Measurements from ENCODE around the gene ARL6IP6.
"Not testable (repeated sequence)": the region's sequence is repeated elsewhere in the genome, so short reads cannot be mapped to it uniquely, and the experiment has no call there.

Gene ARL6IP6

GRCh38 chr2:152743002-152743401 lies 24.6 kb downstream of the ARL6IP6 start:
- Mint-ChIP-seq H3K27ac (no peak overlapping the region), H3K4me3 (no peak overlapping the region), H3K36me3 (ENCODE audit: low read depth) (peaks cover 36% of the 10 kb centered on the region), H3K9me3 (no peaks in the 10 kb centered on the region), H3K4me1 (ENCODE audit: low read depth) (no peaks in the 10 kb centered on the region), H3K27me3 (no peaks in the 10 kb centered on the region)

- peaks cover 39% of the 10 kb centered on the region for H3K36me3 Mint-ChIP-seq (ENCODE audit: low read depth)
- H3K4me3 Mint-ChIP-seq; H3K27me3 Mint-ChIP-seq; H3K27ac Mint-ChIP-seq; H3K9me3 Mint-ChIP-seq; H3K4me1 Mint-ChIP-seq (ENCODE audit: low read depth): not testable (repeated sequence)
Observed at GRCh38 chr2:152747751-152748150, 29.3 kb downstream of the ARL6IP6 start.

- peaks cover 45% of the 10 kb centered on the region for H3K36me3 Mint-ChIP-seq (ENCODE audit: low read depth)
- no peaks in the 10 kb centered on the region for H3K27me3 Mint-ChIP-seq
- no peak overlapping the region for H3K27ac Mint-ChIP-seq
- no peak overlapping the region for H3K4me3 Mint-ChIP-seq
- H3K9me3 Mint-ChIP-seq, result no peaks in the 10 kb centered on the region
- no peaks in the 10 kb centered on the region for H3K4me1 Mint-ChIP-seq (ENCODE audit: low read depth)
Observed at GRCh38 chr2:152755029-152755428, 36.6 kb downstream of the ARL6IP6 start.

GRCh38 chr2:152759290-152760072 lies 41.1 kb downstream of the ARL6IP6 start:
- Mint-ChIP-seq H3K9me3 (no peaks in the 10 kb centered on the region), H3K4me3 (no peak overlapping the region), H3K4me1 (ENCODE audit: low read depth) (no peaks in the 10 kb centered on the region), H3K27ac (no peak overlapping the region), H3K36me3 (ENCODE audit: low read depth) (peaks cover 30% of the 10 kb centered on the region), H3K27me3 (no peaks in the 10 kb centered on the region)

GRCh38 chr2:152761214-152761613 lies 42.8 kb downstream of the ARL6IP6 start:
- H3K27ac Mint-ChIP-seq, result no peak overlapping the region
- H3K27me3 Mint-ChIP-seq, result no peaks in the 10 kb centered on the region
- no peaks in the 10 kb centered on the region for H3K4me1 Mint-ChIP-seq (ENCODE audit: low read depth)
- H3K36me3 Mint-ChIP-seq (ENCODE audit: low read depth), result peaks cover 20% of the 10 kb centered on the region
- no peak overlapping the region for H3K4me3 Mint-ChIP-seq
- no peaks in the 10 kb centered on the region for H3K9me3 Mint-ChIP-seq

- no peak overlapping the region for H3K4me3 Mint-ChIP-seq
Observed at GRCh38 chr2:152762202-152762601, 43.8 kb downstream of the ARL6IP6 start.

GRCh38 chr2:152763208-152763607 lies 44.8 kb downstream of the ARL6IP6 start:
- not testable (repeated sequence) for H3K9me3 Mint-ChIP-seq; H3K27me3 Mint-ChIP-seq; H3K27ac Mint-ChIP-seq; H3K4me1 Mint-ChIP-seq (ENCODE audit: low read depth); H3K4me3 Mint-ChIP-seq
- peaks cover 13% of the 10 kb centered on the region for H3K36me3 Mint-ChIP-seq (ENCODE audit: low read depth)

More at GRCh38 chr2:152762202-152762601, 43.8 kb downstream of the ARL6IP6 start:
- Mint-ChIP-seq H3K36me3 (ENCODE audit: low read depth) (peaks cover 13% of the 10 kb centered on the region), H3K27me3 (no peaks in the 10 kb centered on the region), H3K27ac (no peak overlapping the region), H3K4me1 (ENCODE audit: low read depth) (no peaks in the 10 kb centered on the region), H3K9me3 (no peaks in the 10 kb centered on the region)

GRCh38 chr2:152763651-152764050 lies 45.2 kb downstream of the ARL6IP6 start:
- no peaks in the 10 kb centered on the region for H3K9me3 Mint-ChIP-seq
- no peaks in the 10 kb centered on the region for H3K4me1 Mint-ChIP-seq (ENCODE audit: low read depth)
- peaks cover 13% of the 10 kb centered on the region for H3K36me3 Mint-ChIP-seq (ENCODE audit: low read depth)
- no peaks in the 10 kb centered on the region for H3K27me3 Mint-ChIP-seq
- no peak overlapping the region for H3K27ac Mint-ChIP-seq
- H3K4me3 Mint-ChIP-seq, result no peak overlapping the region

- Mint-ChIP-seq H3K4me1 (ENCODE audit: low read depth) (no peaks in the 10 kb centered on the region), H3K4me3 (no peak overlapping the region), H3K27me3 (no peaks in the 10 kb centered on the region), H3K27ac (no peak overlapping the region), H3K36me3 (ENCODE audit: low read depth) (peaks cover 5% of the 10 kb centered on the region), H3K9me3 (no peaks in the 10 kb centered on the region)
Observed at GRCh38 chr2:152766928-152767327, 48.5 kb downstream of the ARL6IP6 start.

GRCh38 chr2:152781175-152781574 lies 62.8 kb downstream of the ARL6IP6 start:
- no peaks in the 10 kb centered on the region for H3K4me1 Mint-ChIP-seq (ENCODE audit: low read depth)
- H3K27me3 Mint-ChIP-seq, result peaks cover 25% of the 10 kb centered on the region
- no peaks in the 10 kb centered on the region for H3K9me3 Mint-ChIP-seq
- H3K4me3 Mint-ChIP-seq, result no peak overlapping the region
- no peaks in the 10 kb centered on the region for H3K36me3 Mint-ChIP-seq (ENCODE audit: low read depth)
- H3K27ac Mint-ChIP-seq, result no peak overlapping the region

GRCh38 chr2:152782171-152782570 lies 63.8 kb downstream of the ARL6IP6 start:
- Mint-ChIP-seq H3K9me3 (peaks cover 4% of the 10 kb centered on the region), H3K4me1 (ENCODE audit: low read depth) (no peaks in the 10 kb centered on the region), H3K27me3 (peaks cover 26% of the 10 kb centered on the region), H3K4me3 (no peak overlapping the region), H3K36me3 (ENCODE audit: low read depth) (no peaks in the 10 kb centered on the region), H3K27ac (no peak overlapping the region)

- Mint-ChIP-seq H3K4me3 (no peak overlapping the region), H3K27ac (no peak overlapping the region), H3K4me1 (ENCODE audit: low read depth) (no peaks in the 10 kb centered on the region), H3K36me3 (ENCODE audit: low read depth) (no peaks in the 10 kb centered on the region), H3K27me3 (peaks cover 9% of the 10 kb centered on the region), H3K9me3 (peaks cover 4% of the 10 kb centered on the region)
Observed at GRCh38 chr2:152790883-152791282, 72.5 kb downstream of the ARL6IP6 start.

GRCh38 chr2:152791979-152792378 lies 73.6 kb downstream of the ARL6IP6 start:
- H3K27me3 Mint-ChIP-seq, result peaks cover 5% of the 10 kb centered on the region

GRCh38 chr2:152792974-152793373 lies 74.6 kb downstream of the ARL6IP6 start:
- no peak overlapping the region for H3K4me3 Mint-ChIP-seq
- H3K36me3 Mint-ChIP-seq (ENCODE audit: low read depth), result no peaks in the 10 kb centered on the region
- H3K27me3 Mint-ChIP-seq, result peaks cover 3% of the 10 kb centered on the region
- H3K4me1 Mint-ChIP-seq (ENCODE audit: low read depth), result no peaks in the 10 kb centered on the region
- H3K27ac Mint-ChIP-seq, result no peak overlapping the region
- no peaks in the 10 kb centered on the region for H3K9me3 Mint-ChIP-seq

More at GRCh38 chr2:152791979-152792378, 73.6 kb downstream of the ARL6IP6 start:
- Mint-ChIP-seq H3K4me3 (no peak overlapping the region), H3K9me3 (peaks cover 2% of the 10 kb centered on the region), H3K36me3 (ENCODE audit: low read depth) (no peaks in the 10 kb centered on the region), H3K27ac (no peak overlapping the region), H3K4me1 (ENCODE audit: low read depth) (no peaks in the 10 kb centered on the region)

GRCh38 chr2:152796941-152797340 lies 78.5 kb downstream of the ARL6IP6 start:
- H3K27me3 Mint-ChIP-seq, result peaks cover 5% of the 10 kb centered on the region
- H3K9me3 Mint-ChIP-seq, result no peaks in the 10 kb centered on the region
- H3K4me1 Mint-ChIP-seq (ENCODE audit: low read depth), result no peaks in the 10 kb centered on the region
- H3K4me3 Mint-ChIP-seq, result no peak overlapping the region
- H3K36me3 Mint-ChIP-seq (ENCODE audit: low read depth), result no peaks in the 10 kb centered on the region
- H3K27ac Mint-ChIP-seq, result no peak overlapping the region
